Measurements from ENCODE around the gene GAST. TPM values are rescaled to one million over a fixed set of nuclear protein-coding genes. Genes with fewer than 3 reads are reported as not detected.

GAST gene
- total and polyA plus RNA-seq, 2 of the 13 experiments (the other 11 are each of a cell fraction or from before 2014, with no cell fraction given), result 0.32 to 0.42 TPM

GRCh38 chr17:41734139-41734948, 22.2 kb downstream of the GAST start, which contains the start of gene HAP1 (continued):
- no peak for TF ChIP-seq MAZ (IDR thresholded peaks at IDR 0.05; ENCODE audit: borderline replicate concordance, low read depth, low read length)
- 0 out of 2 replicates have a peak, but pooled peaks have one; percentile 16 for TF ChIP-seq MAZ (CRISPR knock-in tag; IDR thresholded peaks at IDR 0.05; ENCODE audit: low read depth)
- no peak; the same call in 1 of the 2 replicates for TF ChIP-seq GZF1 (CRISPR knock-in tag; IDR thresholded peaks at IDR 0.05)
- TF ChIP-seq, protein P1, sequence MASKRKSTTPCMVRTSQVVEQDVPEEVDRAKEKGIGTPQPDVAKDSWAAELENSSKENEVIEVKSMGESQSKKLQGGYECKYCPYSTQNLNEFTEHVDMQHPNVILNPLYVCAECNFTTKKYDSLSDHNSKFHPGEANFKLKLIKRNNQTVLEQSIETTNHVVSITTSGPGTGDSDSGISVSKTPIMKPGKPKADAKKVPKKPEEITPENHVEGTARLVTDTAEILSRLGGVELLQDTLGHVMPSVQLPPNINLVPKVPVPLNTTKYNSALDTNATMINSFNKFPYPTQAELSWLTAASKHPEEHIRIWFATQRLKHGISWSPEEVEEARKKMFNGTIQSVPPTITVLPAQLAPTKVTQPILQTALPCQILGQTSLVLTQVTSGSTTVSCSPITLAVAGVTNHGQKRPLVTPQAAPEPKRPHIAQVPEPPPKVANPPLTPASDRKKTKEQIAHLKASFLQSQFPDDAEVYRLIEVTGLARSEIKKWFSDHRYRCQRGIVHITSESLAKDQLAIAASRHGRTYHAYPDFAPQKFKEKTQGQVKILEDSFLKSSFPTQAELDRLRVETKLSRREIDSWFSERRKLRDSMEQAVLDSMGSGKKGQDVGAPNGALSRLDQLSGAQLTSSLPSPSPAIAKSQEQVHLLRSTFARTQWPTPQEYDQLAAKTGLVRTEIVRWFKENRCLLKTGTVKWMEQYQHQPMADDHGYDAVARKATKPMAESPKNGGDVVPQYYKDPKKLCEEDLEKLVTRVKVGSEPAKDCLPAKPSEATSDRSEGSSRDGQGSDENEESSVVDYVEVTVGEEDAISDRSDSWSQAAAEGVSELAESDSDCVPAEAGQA (IDR thresholded peaks at IDR 0.05; ENCODE audit: low read depth), result no peak
- TF ChIP-seq, protein P1 (CRISPR knock-in tag; IDR thresholded peaks at IDR 0.05; ENCODE audit: borderline replicate concordance), result no peak
- TF ChIP-seq ZBTB21 (CRISPR knock-in tag; IDR thresholded peaks at IDR 0.05), result no peak
- TF ChIP-seq ZNF790 (CRISPR knock-in tag; IDR thresholded peaks at IDR 0.05; ENCODE audit: borderline replicate concordance), result peak; percentile 82; the same call in 1 of the 2 replicates
- TF ChIP-seq ZFY (CRISPR knock-in tag; IDR thresholded peaks at IDR 0.05), result peak; percentile 58; the same call in 1 of the 2 replicates
- no peak for TF ChIP-seq MLX (CRISPR knock-in tag; IDR thresholded peaks at IDR 0.05)
- no peak for TF ChIP-seq ZNF850 (CRISPR knock-in tag; conservative IDR thresholded peaks at IDR 0.05)
- TF ChIP-seq ARID5B (CRISPR knock-in tag; IDR thresholded peaks at IDR 0.05), result no peak
- TF ChIP-seq ZNF749 (CRISPR knock-in tag; IDR thresholded peaks at IDR 0.05; ENCODE audit: borderline replicate concordance), result no peak
- TF ChIP-seq NFKBIZ (CRISPR knock-in tag; IDR thresholded peaks at IDR 0.05), result no peak
- peak; percentile 66; the same call in 1 of the 2 replicates for TF ChIP-seq RNF2 (conservative IDR thresholded peaks at IDR 0.05; ENCODE audit: low read depth)
- TF ChIP-seq ZMYM2 (CRISPR knock-in tag; IDR thresholded peaks at IDR 0.05), result no peak
- TF ChIP-seq AGO2 (optimal IDR thresholded peaks at IDR 0.05; ENCODE audit: low read depth, low read length), result no peak
- TF ChIP-seq GLI4 (CRISPR knock-in tag; IDR thresholded peaks at IDR 0.05; ENCODE audit: borderline replicate concordance), result 0 out of 2 replicates have a peak, but pooled peaks have one; percentile 32
- TF ChIP-seq AKAP8 (CRISPR knock-in tag; IDR thresholded peaks at IDR 0.05), result 0 out of 2 replicates have a peak, but pooled peaks have one; percentile 35
- TF ChIP-seq BORCS8-MEF2B (CRISPR knock-in tag; IDR thresholded peaks at IDR 0.05), result peak; percentile 57; the same call in 1 of the 2 replicates

Data from HepG2 (cell line).